Measurements from ENCODE around the gene MRPL51. TPM values are rescaled to one million over a fixed set of nuclear protein-coding genes. Genes with fewer than 3 reads are reported as not detected.

MRPL51 gene
- total and polyA plus RNA-seq, 2 donors from 2014 or later, result 132 to 268 TPM

DNA sequence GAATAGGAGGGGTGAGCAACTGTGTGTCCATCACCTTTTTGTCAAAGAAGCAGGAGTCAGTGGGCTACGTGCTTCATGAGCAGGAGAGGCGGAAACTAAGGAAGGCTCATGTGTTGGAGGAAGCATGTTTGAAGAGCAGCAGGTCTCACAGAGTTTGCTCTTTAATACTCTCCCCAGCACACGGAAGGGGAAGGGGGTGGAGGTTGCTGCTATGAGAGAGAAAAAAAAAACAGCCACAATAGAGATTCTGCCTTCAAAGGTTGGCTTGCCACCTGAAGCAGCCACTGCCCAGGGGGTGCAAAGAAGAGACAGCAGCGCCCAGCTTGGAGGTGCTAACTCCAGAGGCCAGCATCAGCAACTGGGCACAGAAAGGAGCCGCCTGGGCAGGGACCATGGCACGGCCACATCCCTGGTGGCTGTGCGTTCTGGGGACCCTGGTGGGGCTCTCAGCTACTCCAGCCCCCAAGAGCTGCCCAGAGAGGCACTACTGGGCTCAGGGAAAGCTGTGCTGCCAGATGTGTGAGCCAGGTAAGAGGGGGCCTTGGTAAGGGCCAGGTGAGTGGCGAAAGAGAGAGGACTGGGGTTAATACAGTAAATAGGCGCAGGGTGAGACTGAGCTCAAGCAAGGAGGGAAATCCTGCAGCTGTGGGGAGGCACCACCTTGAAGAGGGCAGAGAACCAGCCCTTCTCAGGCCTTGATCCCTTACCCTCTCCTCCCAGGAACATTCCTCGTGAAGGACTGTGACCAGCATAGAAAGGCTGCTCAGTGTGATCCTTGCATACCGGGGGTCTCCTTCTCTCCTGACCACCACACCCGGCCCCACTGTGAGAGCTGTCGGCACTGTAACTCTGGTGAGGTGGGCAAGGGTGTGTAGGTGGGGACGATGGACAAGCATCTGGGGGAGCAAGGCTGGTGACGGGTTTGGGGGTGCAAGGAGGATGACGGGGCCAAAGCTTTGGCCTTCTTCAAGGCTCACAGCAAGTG is 48.1 kb downstream of the MRPL51 start, which contains the start of gene CD27:
Gene CD27 (plus strand): TSS at position 252 of the 985 bp plus-strand sequence. CDS start 141 bp downstream, at position 393.
- Histone ChIP-seq H3K4me3 (ENCODE audit: low read length in 3 of 3) (no peak within 1 kb of the TSS), H3K27ac (ENCODE audit: low read depth in 2 of 2, low read length in 2 of 2) (no peak within 1 kb of the TSS), H3K36me3 (ENCODE audit: control insufficient read depth in 2 of 3, insufficient read depth in 3 of 3, low read length in 3 of 3) (peaks cover 0 to 2% (median 0%) of the 10 kb centered on the region in 3 donors), H3K4me1 (ENCODE audit: control insufficient read depth in 2 of 3, insufficient read depth in 2 of 3, low read depth in 1 of 3, low read length in 3 of 3) (peaks cover 0 to 1% (median under 1%) of the 10 kb centered on the region in 3 donors), H3K27me3 (ENCODE audit: control insufficient read depth, insufficient read depth, low read length) (no peaks in the 10 kb centered on the region), H3K9ac (ENCODE audit: low read length in 3 of 3) (no peak within 1 kb of the TSS), H3K9me3 (ENCODE audit: control insufficient read depth in 2 of 3, insufficient read depth in 1 of 3, low read length in 3 of 3) (no peaks in the 10 kb centered on the region)
- peak in 1 of 5 donors; percentile 66 for DNase-seq
- TF ChIP-seq, protein P1, sequence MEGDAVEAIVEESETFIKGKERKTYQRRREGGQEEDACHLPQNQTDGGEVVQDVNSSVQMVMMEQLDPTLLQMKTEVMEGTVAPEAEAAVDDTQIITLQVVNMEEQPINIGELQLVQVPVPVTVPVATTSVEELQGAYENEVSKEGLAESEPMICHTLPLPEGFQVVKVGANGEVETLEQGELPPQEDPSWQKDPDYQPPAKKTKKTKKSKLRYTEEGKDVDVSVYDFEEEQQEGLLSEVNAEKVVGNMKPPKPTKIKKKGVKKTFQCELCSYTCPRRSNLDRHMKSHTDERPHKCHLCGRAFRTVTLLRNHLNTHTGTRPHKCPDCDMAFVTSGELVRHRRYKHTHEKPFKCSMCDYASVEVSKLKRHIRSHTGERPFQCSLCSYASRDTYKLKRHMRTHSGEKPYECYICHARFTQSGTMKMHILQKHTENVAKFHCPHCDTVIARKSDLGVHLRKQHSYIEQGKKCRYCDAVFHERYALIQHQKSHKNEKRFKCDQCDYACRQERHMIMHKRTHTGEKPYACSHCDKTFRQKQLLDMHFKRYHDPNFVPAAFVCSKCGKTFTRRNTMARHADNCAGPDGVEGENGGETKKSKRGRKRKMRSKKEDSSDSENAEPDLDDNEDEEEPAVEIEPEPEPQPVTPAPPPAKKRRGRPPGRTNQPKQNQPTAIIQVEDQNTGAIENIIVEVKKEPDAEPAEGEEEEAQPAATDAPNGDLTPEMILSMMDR (IDR thresholded peaks at IDR 0.05; ENCODE audit: borderline replicate concordance, extremely low read depth, insufficient read depth), result no peak
- FAIRE-seq, result no peak
- intact Hi-C loops (cut with DNase I), result no loop called here

DNA sequence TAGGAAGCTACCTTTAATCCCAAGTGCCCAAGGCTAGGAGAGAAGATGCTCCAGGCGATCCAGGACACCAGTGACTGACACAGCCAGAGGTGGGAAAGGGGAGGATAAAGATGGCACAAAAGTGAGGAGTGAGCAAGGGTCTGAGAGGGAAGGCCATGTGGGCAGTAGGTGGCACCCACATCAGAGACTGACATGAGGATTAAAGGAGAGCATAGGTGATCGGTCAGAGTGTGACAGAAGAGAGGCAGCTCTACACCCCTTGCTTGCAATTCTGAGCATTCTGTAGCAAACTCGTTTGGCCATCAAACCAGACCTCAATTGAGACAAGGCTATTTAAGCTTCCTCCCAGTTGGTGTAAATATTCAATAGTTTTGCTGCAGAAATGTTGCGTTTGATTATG is 49.0 kb downstream of the MRPL51 start:
- Histone ChIP-seq H3K36me3 (ENCODE audit: control insufficient read depth in 2 of 3, insufficient read depth in 3 of 3, low read length in 3 of 3) (peaks cover 0 to 2% (median 0%) of the 10 kb centered on the region in 3 donors), H3K9ac (ENCODE audit: low read length in 3 of 3) (no peak overlapping the region), H3K9me3 (ENCODE audit: control insufficient read depth in 2 of 3, insufficient read depth in 1 of 3, low read length in 3 of 3) (no peaks in the 10 kb centered on the region), H3K4me1 (ENCODE audit: control insufficient read depth in 2 of 3, insufficient read depth in 2 of 3, low read depth in 1 of 3, low read length in 3 of 3) (no peaks in the 10 kb centered on the region), H3K4me3 (ENCODE audit: low read length in 3 of 3) (no peak overlapping the region), H3K27me3 (ENCODE audit: control insufficient read depth, insufficient read depth, low read length) (no peaks in the 10 kb centered on the region), H3K27ac (ENCODE audit: low read depth in 2 of 2, low read length in 2 of 2) (no peak overlapping the region)
- TF ChIP-seq, protein P1 (IDR thresholded peaks at IDR 0.05; ENCODE audit: borderline replicate concordance, extremely low read depth, insufficient read depth), result no peak
- DNase-seq (peak in 1 of 5 donors; percentile 4), FAIRE-seq (no peak)
- intact Hi-C loops (cut with DNase I), result no loop called here

DNA sequence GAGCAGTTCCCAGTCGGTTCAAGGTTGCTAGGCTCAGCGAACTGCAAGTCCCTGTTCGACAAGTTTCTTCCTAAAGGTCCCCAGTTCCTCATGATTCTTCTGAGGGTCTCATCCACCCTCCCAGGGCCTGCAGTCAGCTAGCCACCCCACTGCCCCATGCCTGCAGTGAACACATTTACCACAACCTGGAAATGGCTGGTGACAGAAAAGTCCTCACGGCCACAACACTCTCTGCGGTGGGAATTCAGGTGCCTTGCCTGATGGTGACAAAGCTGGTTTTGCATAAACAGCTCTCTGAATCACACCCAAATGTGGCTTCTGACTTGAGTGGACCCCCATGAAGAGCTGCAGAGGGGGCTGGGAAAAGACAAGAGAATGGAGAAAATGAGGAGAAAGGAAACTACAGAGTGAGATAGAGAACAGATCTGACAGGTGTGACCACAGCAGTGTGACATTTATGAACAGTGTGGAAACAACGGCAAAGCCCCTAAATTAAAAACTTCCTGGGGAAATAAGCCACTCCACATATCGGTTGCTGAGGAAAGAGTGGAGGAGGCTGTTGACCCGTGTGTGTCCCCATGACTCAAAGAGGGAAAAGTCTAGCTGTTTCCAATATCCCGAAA is 49.6 kb downstream of the MRPL51 start:
- H3K9me3 ChIP-seq (ENCODE audit: control insufficient read depth in 2 of 3, insufficient read depth in 1 of 3, low read length in 3 of 3), result no peaks in the 10 kb centered on the region
- H3K4me1 ChIP-seq (ENCODE audit: control insufficient read depth in 2 of 3, insufficient read depth in 2 of 3, low read depth in 1 of 3, low read length in 3 of 3), result no peaks in the 10 kb centered on the region
- FAIRE-seq, result no peak
- H3K27me3 ChIP-seq (ENCODE audit: control insufficient read depth, insufficient read depth, low read length), result no peaks in the 10 kb centered on the region
- peaks cover 0 to 2% (median 0%) of the 10 kb centered on the region in 3 donors for H3K36me3 ChIP-seq (ENCODE audit: control insufficient read depth in 2 of 3, insufficient read depth in 3 of 3, low read length in 3 of 3)
- intact Hi-C loops (cut with DNase I), result no loop called here
- DNase-seq, result peak in 1 of 5 donors; percentile 35
- H3K9ac ChIP-seq (ENCODE audit: low read length in 3 of 3), result no peak overlapping the region
- H3K4me3 ChIP-seq (ENCODE audit: low read length in 3 of 3), result no peak overlapping the region
- TF ChIP-seq, protein P1 (IDR thresholded peaks at IDR 0.05; ENCODE audit: borderline replicate concordance, extremely low read depth, insufficient read depth), result no peak
- no peak overlapping the region for H3K27ac ChIP-seq (ENCODE audit: low read depth in 2 of 2, low read length in 2 of 2)
